Retina (tissue), 1 donor: Measurements from ENCODE around the gene SNX22.
A peak's percentile ranks its signal among the peaks of the same experiment; 100 is the strongest.

ENCODE experiments used
- DNase-seq: peaks from one replicate; pipeline ENCODE4 v3.0.0-alpha.2; 2016

SNX22 gene

DNA sequence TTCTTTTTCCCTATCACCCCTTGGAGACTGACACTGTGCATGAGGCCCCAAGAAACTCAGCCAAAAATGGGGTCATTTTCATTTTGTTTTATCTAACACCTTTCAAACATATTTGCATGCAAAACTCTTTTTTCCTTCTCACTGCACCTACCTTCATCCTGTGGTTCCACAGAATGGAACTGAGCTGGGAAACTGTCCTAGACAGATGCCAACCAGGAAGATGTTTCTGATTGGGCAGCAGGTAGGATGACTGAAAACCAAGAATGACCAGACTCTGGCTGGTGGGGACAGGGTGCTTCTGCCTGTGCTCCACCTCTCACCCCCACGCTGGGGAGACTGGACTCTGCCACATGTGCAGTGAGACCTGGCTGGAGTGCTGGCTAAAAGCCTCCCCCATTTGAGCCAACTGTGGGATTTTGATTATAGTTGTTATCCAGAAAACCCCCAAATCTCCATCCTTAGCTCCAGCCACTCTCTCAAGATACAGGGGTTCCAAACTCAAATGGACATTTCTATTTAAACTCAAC lies 6.1 kb downstream of the SNX22 start:
- DNase-seq: no peak

DNA sequence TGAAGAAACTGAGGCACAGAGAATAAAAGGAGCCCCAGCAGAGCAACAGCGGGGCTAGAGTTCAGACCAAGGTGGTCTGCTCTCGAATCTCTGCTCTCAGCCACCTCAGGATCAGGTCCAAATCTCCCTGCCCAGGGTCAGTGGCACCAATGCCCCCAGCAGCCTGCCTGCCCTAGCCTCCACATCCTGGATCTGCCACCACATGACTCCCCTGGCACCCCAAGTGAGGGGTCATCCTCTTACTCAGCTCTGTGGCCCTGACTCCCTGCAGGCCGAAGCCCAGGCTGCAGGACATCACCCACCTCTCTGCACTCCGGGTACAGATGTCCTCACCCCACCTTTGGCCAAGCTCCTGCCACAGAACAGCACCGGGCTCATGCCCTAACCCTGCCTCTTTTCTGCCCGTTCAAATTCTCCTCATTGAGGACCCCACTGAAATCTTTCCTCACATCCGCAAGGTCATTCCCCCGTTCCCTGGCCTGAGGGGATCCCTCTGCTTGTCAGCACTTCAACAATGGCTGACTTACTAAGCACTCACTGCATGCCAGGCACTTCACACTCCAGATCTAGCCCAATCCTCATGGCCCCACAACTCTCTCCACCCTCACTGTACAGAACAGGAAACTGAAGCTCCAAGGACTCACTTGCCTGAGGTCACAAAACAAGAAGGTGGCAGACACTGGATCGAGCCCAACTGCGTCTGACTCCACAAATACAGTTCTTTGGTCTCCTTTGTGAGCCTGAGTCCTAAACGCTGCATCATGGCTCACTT lies 7.0 kb downstream of the SNX22 start:
- DNase-seq: no peak

GRCh38 chr15:64161688-64162477 lies 10.4 kb downstream of the SNX22 start:
- DNase-seq: no peak

GRCh38 chr15:64162478-64162868 lies 10.9 kb downstream of the SNX22 start:
- DNase-seq: no peak

DNA sequence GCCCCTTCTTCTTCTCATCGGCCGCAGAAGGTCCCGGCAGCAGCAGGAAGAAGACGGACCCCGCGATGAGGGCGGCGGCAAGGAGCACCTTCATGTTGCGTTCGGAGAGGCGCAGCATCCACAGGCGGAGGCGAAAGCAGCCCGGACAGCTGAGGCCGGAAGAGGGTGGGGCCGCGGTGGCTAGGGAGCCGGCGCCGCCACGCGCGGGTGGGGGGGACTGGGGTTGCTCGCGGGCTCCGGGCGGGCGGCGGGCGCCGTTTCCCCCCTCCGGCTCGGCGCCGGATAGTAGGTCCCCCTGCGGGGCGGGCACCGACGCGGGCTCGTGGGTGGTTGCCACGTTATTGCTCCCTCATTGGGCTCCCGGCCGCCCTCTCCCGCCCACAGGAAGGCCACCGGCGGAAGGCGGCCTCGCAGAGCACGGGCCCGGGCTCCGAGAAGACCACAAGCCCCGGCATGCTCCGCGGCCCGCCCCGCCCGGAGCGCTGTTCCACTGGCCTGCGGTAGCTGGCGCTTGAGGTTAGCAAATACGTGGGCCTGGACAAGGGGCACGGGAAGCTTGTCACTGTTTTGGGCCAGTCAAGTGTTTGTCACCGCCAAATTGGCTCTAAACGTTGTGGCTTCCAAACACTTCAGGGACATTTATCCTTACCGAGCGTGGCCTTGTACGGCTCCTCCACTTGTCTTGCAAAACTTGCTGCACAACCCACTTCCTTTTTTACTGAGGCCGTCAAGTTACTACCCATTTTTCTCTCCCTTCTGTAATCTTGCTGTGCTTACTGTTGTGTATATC lies 11.5 kb downstream of the SNX22 start, which contains the start of gene PPIB:
PPIB (minus strand) TSS at position 154 of the 790 bp plus-strand sequence; CDS start at position 118, 36 bp downstream.
- peak; percentile 96 for DNase-seq

DNA sequence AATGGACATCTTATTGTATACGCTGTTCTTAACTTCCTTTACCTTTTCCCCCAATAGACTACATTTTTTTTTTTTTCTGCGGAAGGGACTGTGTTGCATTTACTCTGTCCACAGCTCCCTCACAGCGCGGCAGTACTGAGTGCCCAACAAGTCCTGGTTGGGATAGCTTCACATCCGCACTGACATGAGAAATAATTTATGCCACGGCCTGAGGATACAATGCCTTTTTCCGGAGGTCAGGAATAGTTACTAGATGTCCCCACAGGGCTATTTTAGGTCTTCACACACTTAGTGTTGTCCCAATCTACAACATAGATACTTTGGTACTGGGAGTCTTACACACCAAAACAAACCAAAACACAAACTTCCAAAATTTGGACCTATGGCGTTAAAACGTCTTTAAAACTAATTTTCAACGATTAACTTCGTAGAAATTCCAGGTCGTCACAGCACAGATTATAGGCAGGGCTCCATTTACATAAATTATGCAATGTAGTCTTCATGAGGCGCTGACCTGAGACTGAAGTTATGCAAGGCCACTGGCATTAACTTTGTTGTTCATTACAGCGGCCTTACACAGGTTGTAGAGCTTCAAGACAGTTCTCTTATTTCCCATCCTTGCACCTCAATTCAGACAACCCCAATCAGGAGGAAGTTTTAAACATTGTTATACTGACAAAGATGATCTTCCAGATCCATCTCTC lies 12.3 kb downstream of the SNX22 start:
- no peak for DNase-seq

DNA sequence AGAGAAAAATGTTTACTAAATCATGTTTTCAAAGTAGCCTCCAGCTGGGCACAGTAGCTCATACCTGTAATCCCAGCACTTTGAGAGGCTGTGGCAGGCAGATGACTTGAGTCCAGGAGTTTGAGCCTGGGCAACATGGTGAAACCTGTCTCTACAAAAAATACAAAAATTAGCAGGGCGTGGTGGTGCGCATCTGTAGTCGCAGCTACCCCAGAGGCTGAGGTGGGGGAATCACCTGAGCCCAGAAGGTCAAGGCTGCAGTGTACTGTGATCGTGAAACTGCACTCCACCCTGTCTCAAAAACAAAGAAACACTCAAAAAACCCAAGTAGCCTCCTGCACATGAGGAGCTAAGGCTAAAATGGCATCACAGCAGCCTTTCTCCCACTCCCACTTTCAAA lies 12.9 kb downstream of the SNX22 start:
- no peak for DNase-seq

DNA sequence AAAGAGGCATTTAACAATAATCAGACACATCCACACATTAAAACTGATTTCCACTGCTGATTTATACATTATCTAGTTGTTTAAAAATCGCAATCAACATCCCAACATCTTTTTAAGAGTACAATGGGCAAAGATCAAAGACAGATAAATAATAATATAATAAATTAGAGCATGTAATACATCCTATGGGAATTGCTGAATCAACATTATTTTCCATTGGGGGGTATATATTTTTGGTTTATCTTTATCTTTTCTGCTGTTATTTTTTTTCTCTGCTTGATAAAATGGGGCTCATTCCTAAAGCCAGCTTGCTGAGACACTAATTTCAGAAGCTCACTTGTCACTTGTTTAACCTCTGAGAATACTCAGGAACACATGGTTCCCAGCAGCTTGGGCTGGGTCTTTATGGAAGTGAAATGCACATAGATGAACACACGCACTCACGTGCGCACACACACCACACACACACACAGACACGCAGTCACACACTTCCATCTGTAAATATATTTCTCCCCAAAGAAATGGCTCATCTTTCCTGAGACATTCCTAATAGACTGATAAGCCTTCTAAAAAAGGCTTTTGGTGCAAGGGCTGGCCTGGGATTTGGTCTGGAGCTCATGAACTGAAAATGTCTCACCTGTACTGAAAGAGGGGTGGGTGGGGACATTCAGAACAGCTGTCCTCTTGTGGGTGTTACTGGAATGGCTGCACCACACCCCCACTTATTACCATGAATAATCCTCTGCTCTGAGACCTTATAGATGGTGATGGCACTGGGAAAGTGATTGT lies 14.8 kb downstream of the SNX22 start:
- DNase-seq: no peak

- peak; percentile 14 for DNase-seq
Observed at GRCh38 chr15:64180235-64180824, 28.8 kb downstream of the SNX22 start.

- no peak for DNase-seq
Observed at GRCh38 chr15:64182859-64183370, 31.4 kb downstream of the SNX22 start.

DNA sequence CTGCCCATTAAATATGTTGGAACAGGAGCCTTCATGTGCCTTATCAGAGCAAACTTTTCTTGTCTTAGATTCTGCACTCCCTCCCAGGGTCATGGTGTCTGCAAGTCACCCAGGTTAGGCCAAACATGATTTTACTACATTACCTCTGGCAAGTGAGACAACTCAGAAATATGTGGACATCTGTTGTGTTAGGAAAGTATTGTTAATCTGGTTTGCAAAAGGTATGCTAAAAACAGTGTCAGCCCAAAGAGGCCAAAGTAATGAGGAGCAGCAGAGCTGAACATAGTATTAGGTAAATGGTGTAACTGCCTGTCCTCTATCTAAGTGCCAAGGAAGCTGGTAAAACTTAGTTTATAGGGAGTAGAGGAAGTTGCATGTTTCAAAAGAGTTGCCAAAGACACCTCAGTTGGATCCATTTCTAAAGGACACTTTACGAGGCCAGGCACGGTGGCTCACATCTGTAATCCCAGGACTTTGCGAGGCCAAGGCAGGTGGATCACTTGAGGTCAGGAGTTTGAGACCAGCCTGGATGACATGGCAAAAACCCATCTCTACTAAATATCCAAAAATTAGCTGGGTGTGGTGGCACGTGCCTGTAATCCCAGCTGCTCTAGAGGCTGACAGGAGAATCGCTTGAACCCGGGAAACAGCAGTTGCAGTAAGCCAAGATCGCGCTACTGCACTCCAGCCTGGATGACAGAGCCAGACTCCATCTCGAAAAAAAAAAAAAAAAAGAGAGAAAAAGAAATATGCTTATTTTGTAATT lies 33.8 kb downstream of the SNX22 start:
- no peak for DNase-seq

- no peak for DNase-seq
Observed at GRCh38 chr15:64187396-64188191, 36.1 kb downstream of the SNX22 start.

DNA sequence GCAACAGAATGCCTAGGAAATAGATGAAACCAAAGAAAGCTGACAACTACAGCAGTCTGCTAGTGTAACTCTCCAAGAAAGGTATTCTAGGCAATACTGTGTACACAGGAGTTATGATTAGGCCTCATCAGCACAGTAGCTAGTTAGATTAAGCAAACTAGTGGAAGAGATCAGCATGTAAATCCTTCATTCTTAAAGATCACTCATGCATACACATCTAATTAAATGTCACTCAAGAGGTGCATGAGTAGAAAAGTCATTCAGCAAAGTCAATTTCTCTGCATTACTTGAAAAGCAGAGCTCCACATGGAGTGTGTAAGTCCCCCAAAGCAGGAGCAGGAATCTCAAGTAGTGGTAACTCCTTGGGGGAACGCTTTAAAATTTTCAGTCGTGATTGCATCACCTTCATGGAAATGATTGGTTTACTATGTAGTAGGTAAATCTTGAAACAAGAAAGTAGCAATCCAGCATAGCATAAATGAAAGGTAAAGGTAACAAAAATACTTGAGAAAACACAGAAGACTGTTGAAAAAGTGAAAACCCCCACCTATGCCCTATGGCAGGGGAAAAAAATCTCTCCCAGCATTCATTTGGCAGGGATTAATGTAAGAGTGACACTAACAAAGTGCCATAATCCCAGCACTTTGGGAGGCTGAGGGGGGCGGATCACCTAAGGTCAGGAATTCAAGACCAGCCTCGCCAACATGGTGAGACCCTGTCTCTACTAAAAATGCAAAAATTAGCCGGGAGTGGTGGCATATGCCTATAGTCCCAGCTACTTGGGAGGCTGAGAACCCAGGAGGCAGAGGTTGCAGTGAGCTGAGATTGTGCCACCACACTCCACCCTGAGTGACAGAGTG lies 40.7 kb downstream of the SNX22 start:
- no peak for DNase-seq

- DNase-seq: no peak
Observed at GRCh38 chr15:64193971-64194370, 42.4 kb downstream of the SNX22 start.

DNA sequence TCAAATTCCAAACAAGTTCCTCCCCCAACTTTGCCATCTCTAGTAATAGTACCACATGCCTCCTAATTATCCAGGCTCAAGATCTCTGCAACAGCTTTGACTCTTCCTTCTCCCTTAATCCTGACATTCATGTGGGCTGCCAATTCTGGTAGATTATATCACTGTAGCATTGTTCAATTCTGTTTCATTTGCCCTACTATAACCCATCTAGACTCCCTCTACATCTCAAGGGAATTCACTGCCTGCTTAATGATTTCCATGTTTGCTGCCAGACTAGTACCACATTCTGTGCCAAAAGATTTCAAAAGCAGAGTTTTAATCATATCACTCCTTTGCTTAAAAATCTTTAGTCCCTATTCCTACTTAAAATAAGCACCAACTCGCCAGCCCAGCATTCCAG lies 45.9 kb downstream of the SNX22 start:
- no peak for DNase-seq

DNA sequence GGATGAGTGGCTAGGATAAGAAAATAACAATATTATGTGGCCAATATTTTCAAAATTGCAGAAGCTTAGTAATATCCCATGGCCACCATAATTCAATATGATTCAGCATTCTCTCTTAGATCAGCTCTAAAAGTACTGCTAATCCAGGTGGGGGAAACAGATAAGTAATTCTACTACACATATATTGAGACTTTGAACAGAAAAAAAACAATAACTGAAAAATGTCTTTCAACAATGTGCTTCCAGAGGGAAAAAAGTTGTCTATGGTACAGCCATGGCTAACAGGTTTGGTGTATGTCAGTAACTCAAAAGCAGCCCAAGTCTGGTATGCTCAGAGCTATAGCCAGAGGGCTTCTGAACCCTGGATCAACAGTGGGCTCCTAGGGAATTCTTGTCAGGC lies 53.7 kb downstream of the SNX22 start:
- DNase-seq: no peak
